T-cell (primary cell): ENCODE measurements around the gene TP53TG3B. TPM values are rescaled to one million over a fixed set of nuclear protein-coding genes. Genes with fewer than 3 reads are reported as not detected.
A peak's percentile ranks its signal among the peaks of the same experiment; 100 is the strongest.
"Not testable (repeated sequence)": the region's sequence is repeated elsewhere in the genome, so short reads cannot be mapped to it uniquely, and the experiment has no call there.

Source experiments
- ATAC-seq, 4 experiments: fragments of 200-7000 bp in 3 of 4; fragments of 150-1000 bp in 1 of 4; cut with Tn5 transposase; replicated peaks in 1 of 4; 1 replicate in 3 of 4; 2 replicates in 1 of 4; pipeline ENCODE4 v1.10.0; 2021; ENCODE audit warnings: moderate library complexity in 3 of 4, mild to moderate bottlenecking in 2 of 4, moderate number of reproducible peaks in 1 of 4
- CTCF ChIA-PET, 2 donors: fragments of 300-600 bp; sonication (Branson Sonifier 250); formaldehyde crosslinking; loops; one replicate each; lab custom pipeline; 2022; ENCODE audit warnings: antibody characterized with exemption in 2 of 2; lab: Charles Lee
- POLR2A ChIA-PET, 2 donors: fragments of 300-600 bp; sonication (Branson Sonifier 250); formaldehyde crosslinking; loops; one replicate each; lab custom pipeline; 2022; ENCODE audit warnings: antibody characterized with exemption in 2 of 2; lab: Charles Lee
- DNase-seq, 35 experiments: peaks; one replicate each; pipeline versions ENCODE4 v3.0.0 to v3.0.0-alpha.2; 2013 to 2023
- H3K27ac ChIP-seq: one replicate; pipeline ENCODE4 v1.5.1; 2013; ENCODE audit warnings: low read length
- H3K27me3 ChIP-seq, 2 experiments: replicated peaks in 1 of 2; 1 replicate in 1 of 2; 2 replicates in 1 of 2; pipeline versions ENCODE4 v1.6.1 to v1.7.0; 2013; ENCODE audit warnings: low read length in 1 of 2, mixed read lengths in 1 of 2; ENCODE audit not compliant: control insufficient read depth in 2 of 2, insufficient read depth in 2 of 2; ENCODE audit errors: extremely low read depth in 1 of 2
- H3K36me3 ChIP-seq, 2 donors: 1 replicate in 1 of 2; 2 replicates in 1 of 2; pipeline versions ENCODE4 v1.6.1 to v1.7.0; 2013; ENCODE audit warnings: low read length in 1 of 2; ENCODE audit not compliant: control insufficient read depth in 2 of 2, insufficient read depth in 1 of 2; ENCODE audit errors: extremely low read depth in 1 of 2
- H3K4me1 ChIP-seq, 2 experiments: 1 replicate in 1 of 2; 2 replicates in 1 of 2; pipeline versions ENCODE4 v1.6.1 to v1.7.0; 2013; ENCODE audit warnings: low read length in 2 of 2, mixed read lengths in 1 of 2; ENCODE audit not compliant: insufficient read depth in 2 of 2, control insufficient read depth in 1 of 2; ENCODE audit errors: extremely low read depth in 1 of 2
- H3K4me3 ChIP-seq, 2 donors: 1 replicate in 1 of 2; 2 replicates in 1 of 2; pipeline versions ENCODE4 v1.5.1 to v1.7.0; 2013; ENCODE audit warnings: mild to moderate bottlenecking in 2 of 2, low read length in 1 of 2, moderate library complexity in 1 of 2; ENCODE audit not compliant: control insufficient read depth in 1 of 2; ENCODE audit errors: extremely low read depth in 1 of 2
- H3K9me3 ChIP-seq: 2 replicates; pipeline ENCODE4 v1.7.0; 2013
- H3K27ac Mint-ChIP-seq, 2 donors: one replicate each; pipeline ENCODE4 v1.8.0; 2020 to 2021; ENCODE audit warnings: mild to moderate bottlenecking in 2 of 2, mixed read lengths in 2 of 2
- H3K27me3 Mint-ChIP-seq, 2 donors: one replicate each; pipeline ENCODE4 v1.8.0; 2021 to 2022; ENCODE audit warnings: mixed read lengths in 2 of 2
- H3K36me3 Mint-ChIP-seq: one replicate; pipeline ENCODE4 v1.8.0; 2021; ENCODE audit warnings: mixed read lengths
- H3K4me1 Mint-ChIP-seq, 3 donors: one replicate each; pipeline ENCODE4 v1.8.0; 2020 to 2022; ENCODE audit warnings: mixed read lengths in 3 of 3, mild to moderate bottlenecking in 1 of 3
- H3K4me3 Mint-ChIP-seq, 3 donors: one replicate each; pipeline ENCODE4 v1.8.0; 2020 to 2022; ENCODE audit warnings: mild to moderate bottlenecking in 3 of 3, mixed read lengths in 3 of 3, moderate library complexity in 3 of 3
- H3K9me3 Mint-ChIP-seq, 3 donors: one replicate each; pipeline ENCODE4 v1.8.0; 2020 to 2022; ENCODE audit warnings: mixed read lengths in 3 of 3
- WGBS: methylation state at CpG from one replicate; pipeline ENCODE4 v1.1.5; 2013; ENCODE audit warnings: missing lambda C conversion rate; ENCODE audit not compliant: insufficient coverage; 5-methylcytosine and 5-hydroxymethylcytosine counted together
- total RNA-seq, 35 experiments: library from RNA in 6 of 35; stranded (reverse) in 6 of 35; fragments of 120-200 nt in 1 of 35; gene quantifications; one replicate each; pipeline versions ENCODE4 v1.2.1 to v1.2.4 and lab custom pipeline; 2013 to 2026

The TP53TG3B gene
- total RNA-seq = not detected
- total RNA-seq (2013) = not detected
- total RNA-seq (lab: John Stamatoyannopoulos, UW) = 0 reads per million in 29 experiments

GRCh38 chr16:33360541-33360940, at the start of gene TP53TG3B:
Gene TP53TG3B (plus strand): TSS chr16:33360841. CDS start chr16:33360909, 68 bp downstream.
- CTCF ChIA-PET, H3K27me3 Mint-ChIP-seq, H3K36me3 Mint-ChIP-seq, H3K4me1 Mint-ChIP-seq, H3K27me3 ChIP-seq, H3K4me3 Mint-ChIP-seq, H3K36me3 ChIP-seq, H3K4me1 ChIP-seq, POLR2A ChIA-PET, H3K27ac ChIP-seq, H3K9me3 ChIP-seq, DNase-seq, H3K9me3 Mint-ChIP-seq, ATAC-seq, H3K27ac Mint-ChIP-seq, H3K4me3 ChIP-seq: not testable (repeated sequence)
- WGBS = no CpG with 5 or more reads among the region's 25 CpGs

GRCh38 chr16:33336226-33337012, 24.2 kb upstream of the TP53TG3B start:
- H3K4me1 ChIP-seq, H3K27me3 ChIP-seq, CTCF ChIA-PET, H3K36me3 Mint-ChIP-seq, H3K27ac ChIP-seq, H3K27ac Mint-ChIP-seq, H3K27me3 Mint-ChIP-seq, POLR2A ChIA-PET, H3K36me3 ChIP-seq, H3K9me3 Mint-ChIP-seq, H3K4me3 ChIP-seq, H3K4me3 Mint-ChIP-seq, H3K9me3 ChIP-seq, H3K4me1 Mint-ChIP-seq: not testable (repeated sequence)
- ATAC-seq (peak in 1 of 4 experiments; percentile 24), DNase-seq (peak in 26 of 35 experiments; percentile 2 to 59 (median 25))
- 81% methylated on average over 3 of the region's 4 CpGs for WGBS

- H3K9me3 ChIP-seq, H3K4me3 Mint-ChIP-seq, ATAC-seq, H3K27me3 Mint-ChIP-seq, H3K27ac ChIP-seq, CTCF ChIA-PET, H3K36me3 Mint-ChIP-seq, H3K4me3 ChIP-seq, H3K4me1 ChIP-seq, H3K27me3 ChIP-seq, H3K9me3 Mint-ChIP-seq, H3K27ac Mint-ChIP-seq, POLR2A ChIA-PET, H3K36me3 ChIP-seq, H3K4me1 Mint-ChIP-seq: not testable (repeated sequence)
- WGBS = 90% methylated on average over 5 of the region's 5 CpGs
- peak in 24 of 35 experiments; percentile 1 to 42 (median 18) for DNase-seq
Measured at GRCh38 chr16:33337627-33338542, 22.8 kb upstream of the TP53TG3B start.

GRCh38 chr16:33338543-33338951, 22.1 kb upstream of the TP53TG3B start:
- WGBS = 65% methylated on average over 1 of the region's 2 CpGs
- H3K9me3 ChIP-seq, H3K36me3 ChIP-seq, H3K4me3 ChIP-seq, H3K27ac ChIP-seq, H3K27me3 ChIP-seq, H3K9me3 Mint-ChIP-seq, H3K4me1 ChIP-seq, H3K4me1 Mint-ChIP-seq, POLR2A ChIA-PET, H3K4me3 Mint-ChIP-seq, H3K27me3 Mint-ChIP-seq, H3K36me3 Mint-ChIP-seq, CTCF ChIA-PET, H3K27ac Mint-ChIP-seq: not testable (repeated sequence)
- peak in 1 of 4 experiments; percentile 20 for ATAC-seq
- DNase-seq = peak in 16 of 35 experiments; percentile 1 to 29 (median 4)

- H3K4me3 ChIP-seq, H3K36me3 Mint-ChIP-seq, H3K4me1 Mint-ChIP-seq, H3K9me3 ChIP-seq, H3K27ac Mint-ChIP-seq, H3K36me3 ChIP-seq, CTCF ChIA-PET, H3K9me3 Mint-ChIP-seq, POLR2A ChIA-PET, H3K27me3 ChIP-seq, H3K27me3 Mint-ChIP-seq, H3K27ac ChIP-seq, H3K4me1 ChIP-seq, H3K4me3 Mint-ChIP-seq: not testable (repeated sequence)
- peak in 3 of 4 experiments; percentile 61 to 69 (median 66) for ATAC-seq
- 82% methylated on average over 3 of the region's 4 CpGs for WGBS
- peak in 24 of 35 experiments; percentile 1 to 62 (median 16) for DNase-seq
Measured at GRCh38 chr16:33339093-33340061, 21.3 kb upstream of the TP53TG3B start.
